Right renal cortex interstitium (tissue), 3 donors: ENCODE data around the gene SEC14L2. TPM values are rescaled to one million over a fixed set of nuclear protein-coding genes. Genes with fewer than 3 reads are reported as not detected.
"Not testable (repeated sequence)": the region's sequence is repeated elsewhere in the genome, so short reads cannot be mapped to it uniquely, and the experiment has no call there.

Experiments
- DNase-seq, 3 donors: peaks; one replicate each; pipeline ENCODE4 v3.0.0-alpha.2; 2013; ENCODE audit warnings: low read depth in 3 of 3, low spot score in 2 of 3
- polyA plus RNA-seq, 3 donors: library from polyadenylated mRNA; unstranded; fragments of 120-200 nt; gene quantifications; one replicate each; pipeline ENCODE4 v1.2.1, GENCODE V29; 2013; ENCODE audit not compliant: insufficient read length in 3 of 3

Gene SEC14L2
- polyA plus RNA-seq, 3 donors: 4.4 to 5.2 (median 5.0) TPM

DNA sequence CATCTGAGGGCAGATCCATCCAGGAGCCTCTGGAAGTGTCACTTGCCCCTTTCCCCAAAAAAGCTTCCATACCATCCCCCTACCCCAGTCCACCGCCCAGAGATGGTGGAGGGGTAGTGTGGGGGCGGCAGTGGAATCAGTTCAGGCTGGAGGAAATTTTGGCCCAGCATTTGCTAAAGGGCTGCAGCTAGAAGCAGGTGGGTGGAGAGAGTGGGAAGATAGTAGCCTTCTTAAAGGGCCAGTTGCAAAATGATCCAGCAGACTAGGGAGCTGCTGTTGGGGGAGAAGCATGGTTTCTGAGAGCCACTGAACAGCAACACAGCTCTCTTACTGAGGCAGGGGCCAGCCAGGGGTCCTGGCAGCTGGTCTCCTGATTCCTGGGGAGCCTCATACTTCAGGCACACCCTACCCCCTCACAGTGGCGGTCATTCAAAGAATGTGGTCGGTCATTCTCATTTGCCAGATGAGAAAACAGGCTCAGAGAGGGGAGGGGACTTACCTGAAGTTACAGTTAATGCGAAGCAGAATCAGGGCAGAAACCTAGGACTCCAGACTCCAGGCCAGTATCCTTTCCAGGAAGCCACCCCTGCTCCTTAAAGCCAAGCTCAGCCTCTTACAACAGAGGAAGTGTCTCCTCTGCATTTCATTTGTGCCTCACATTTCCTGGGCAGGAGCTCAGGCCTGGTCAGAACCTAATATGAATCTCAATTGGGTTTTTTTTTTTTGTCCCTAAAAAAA, 5.4 kb downstream of the SEC14L2 start:
- no peak for DNase-seq

DNA sequence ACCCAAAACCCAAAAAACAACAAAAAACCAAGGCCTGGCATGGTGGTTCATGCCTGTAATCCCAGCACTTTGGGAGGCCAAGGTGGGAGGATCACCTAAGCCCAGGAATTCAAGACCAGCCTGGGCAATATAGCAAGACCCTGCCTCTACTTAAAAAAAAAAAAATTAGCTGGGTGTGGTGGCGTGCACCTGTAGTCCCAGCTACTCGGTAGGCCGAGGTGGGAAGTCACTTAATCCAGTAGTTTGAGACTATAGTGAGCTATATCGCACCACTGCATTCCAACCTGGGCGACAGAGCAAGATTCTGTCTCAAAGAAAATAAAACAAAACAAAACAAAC, 5.9 kb downstream of the SEC14L2 start:
- not testable (repeated sequence) for DNase-seq

DNA sequence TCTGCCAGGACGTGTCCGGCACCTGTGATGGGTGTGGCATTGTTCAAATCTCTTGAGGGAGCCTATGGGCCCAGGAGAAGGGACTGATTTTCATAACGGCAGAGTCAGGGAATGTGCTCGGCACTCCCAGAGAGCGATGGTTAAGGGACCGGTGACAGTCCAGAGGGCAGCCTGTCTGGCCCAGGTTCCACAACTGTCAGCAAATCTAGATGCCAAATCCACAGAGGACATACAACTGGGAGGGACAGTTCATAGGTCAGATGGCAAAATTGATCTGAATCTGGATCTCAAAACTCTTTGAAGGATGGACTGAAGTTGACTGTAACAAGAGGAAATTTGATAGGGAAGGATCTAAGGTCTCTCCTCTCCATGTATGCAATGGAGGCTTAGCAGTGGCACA, 7.5 kb downstream of the SEC14L2 start:
- no peak for DNase-seq

DNA sequence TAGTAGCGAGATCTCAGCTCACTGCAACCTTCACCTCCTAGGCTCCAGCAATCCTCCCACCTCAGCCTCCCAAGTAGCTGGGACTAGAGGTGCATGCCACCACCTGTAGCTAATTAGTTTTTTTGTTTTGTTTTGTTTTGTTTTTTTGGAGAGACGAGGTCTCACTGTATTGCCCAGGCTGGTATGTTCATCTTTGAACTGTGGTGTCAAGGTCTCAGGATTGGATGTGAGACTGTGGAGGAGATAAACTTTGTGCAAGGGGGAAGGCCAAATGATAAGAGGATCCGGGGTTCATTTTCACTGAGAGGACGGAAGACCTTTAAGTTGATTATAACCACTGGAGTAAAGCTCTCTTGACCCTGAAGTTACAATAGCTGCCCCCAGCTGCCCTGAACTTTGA, 8.9 kb downstream of the SEC14L2 start:
- no peak for DNase-seq

DNA sequence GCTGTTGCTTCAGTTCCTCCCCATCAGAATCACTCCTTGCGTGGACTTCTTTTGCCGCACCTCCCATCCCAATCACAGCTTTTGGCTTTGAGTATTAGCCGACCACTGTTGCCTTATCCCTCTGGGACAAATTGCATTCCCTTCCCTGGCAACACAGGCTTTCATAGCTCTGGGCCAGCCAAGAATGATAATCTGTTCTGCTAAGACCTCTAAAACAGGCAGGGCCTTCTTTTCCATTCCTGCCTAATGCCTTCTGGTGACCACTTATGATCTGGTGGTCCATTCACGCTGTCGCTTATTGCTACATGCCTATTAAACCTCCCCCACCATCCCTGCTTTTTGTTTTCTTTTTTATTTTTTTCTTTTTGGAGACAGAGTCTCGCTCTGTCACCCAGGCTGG, 9.6 kb downstream of the SEC14L2 start:
- DNase-seq: no peak

DNA sequence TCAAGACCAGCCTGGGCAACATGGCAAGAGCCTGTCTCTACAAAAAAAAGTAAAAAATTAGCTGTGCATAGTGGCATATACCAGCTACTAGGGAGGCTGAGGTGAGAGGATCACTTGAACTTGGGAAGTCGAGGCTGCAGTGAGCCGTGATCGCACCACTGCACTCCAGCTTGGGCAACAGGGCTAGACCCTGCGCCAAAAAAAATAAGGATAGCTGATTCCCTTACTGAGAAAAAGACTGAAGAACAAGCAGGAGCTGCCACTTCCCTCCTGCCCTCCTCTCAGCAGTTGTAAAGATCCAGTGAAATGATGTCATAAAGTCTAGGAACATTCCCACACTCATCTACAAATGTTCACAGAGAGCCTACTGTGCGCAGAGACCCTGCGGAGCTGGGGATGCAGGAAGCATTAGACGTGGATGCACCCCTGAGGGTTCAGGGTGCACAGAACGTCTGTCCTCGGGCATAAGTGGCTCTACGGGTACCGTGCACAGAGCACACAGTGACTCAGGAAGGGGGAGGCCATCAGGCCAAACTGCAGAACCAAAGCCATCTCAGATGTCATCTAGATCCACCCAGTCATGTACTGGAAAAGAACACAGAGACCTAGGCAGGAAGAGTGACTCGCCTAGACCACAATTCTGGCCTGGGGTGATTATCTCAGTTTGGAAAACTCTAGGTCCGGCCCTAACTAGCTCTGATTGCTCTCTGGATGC, 11.7 kb downstream of the SEC14L2 start:
- DNase-seq: no peak

DNA sequence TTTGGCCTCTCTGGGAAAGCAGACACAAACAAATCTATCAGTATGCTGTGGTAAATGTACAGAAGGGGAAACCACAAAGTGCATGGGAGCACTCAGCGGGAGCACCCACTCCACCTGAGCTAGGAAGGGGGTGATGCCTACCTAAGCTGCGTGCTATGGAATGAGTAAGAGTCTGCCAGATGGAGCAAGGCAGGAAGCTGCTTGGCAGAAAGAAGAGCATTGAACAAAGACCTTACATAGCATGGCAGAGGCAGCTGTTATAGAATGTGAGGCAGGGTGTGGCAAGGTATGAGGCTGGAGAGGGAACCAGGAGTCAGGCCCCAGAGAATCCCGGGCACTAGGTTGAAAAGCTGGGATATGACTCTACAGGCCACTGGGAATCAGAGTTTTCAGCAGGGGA, 15.0 kb downstream of the SEC14L2 start:
- no peak for DNase-seq

DNA sequence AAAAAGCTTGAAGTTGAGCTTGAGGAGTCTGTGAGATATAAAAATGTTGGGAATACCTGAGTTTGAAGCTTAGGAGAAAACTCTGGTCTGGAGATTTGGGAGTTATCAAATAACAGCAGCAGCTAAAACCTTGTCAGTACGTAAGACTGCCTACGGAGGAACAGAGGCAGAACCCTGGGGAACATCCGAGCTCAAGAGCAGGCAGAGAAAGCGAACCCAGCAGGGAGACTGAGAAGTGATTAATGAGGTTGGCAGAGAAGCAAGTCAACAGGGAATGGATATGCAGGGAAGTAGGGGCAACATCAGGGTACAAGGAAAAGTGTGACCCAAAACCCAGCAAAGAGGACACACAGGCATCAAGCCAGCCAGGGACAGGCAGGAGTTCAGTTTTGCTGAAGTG, 16.2 kb downstream of the SEC14L2 start:
- no peak for DNase-seq

DNA sequence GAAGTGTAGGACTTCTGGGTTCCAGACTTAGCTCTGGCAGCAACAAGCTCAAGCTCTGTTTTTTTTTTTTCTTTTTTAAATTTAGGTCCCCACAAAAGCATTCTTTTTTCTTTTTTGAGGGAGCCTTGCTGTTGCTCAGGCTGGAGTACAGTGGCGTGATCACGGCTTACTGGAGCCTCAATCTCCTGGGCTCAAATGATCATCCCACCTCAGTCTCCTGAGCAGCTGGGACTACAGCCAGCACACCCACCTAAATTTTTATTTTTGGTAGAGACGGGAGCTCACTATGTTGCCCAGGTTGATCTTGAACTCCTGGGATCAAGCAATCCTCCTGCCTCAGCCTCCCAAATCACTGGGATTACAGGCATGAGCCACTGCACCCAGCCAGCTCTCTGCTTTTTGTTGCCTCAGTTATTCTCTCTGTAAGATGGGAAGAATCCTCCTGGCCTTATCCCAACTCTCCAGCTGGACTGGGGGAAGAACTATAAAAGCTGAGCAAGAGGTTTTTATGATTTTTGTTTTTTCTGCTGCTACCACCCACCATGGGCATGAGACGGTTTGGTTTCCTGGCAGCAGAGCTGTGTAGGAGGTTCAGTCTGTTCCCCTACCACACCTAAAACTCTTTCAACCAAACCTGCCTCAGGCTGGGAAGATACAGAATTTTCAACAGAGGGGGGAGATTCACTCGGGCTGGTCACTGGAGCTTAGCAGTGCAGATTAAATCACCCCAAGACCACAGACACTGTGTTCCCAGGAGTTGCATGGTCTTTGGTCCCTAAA, 17.1 kb downstream of the SEC14L2 start:
- DNase-seq: no peak

DNA sequence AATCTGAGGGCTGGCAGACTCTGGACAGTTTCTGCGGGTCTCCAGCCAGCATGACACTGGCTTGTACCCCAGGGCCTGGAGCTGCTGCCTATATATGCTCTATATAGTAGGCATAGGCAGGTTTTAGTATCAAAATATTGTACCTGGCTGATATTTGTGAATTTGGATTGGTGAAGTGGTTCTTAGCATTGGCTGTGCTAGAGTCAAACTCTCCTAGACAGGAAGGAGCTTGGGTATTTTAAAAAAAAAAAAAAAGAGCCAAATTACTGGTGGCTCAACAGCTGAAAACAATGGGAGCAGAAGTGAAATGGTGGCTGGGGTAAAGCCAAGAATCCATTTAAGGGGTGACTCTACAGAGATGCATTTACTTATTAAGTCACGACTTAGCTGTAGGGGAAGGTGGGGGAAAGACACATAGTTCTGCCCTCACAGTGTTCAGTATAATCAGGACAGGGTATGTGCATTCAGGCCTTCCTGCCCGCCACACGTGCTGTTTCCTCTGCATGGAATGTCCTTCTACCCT, 17.8 kb downstream of the SEC14L2 start:
- no peak for DNase-seq

DNA sequence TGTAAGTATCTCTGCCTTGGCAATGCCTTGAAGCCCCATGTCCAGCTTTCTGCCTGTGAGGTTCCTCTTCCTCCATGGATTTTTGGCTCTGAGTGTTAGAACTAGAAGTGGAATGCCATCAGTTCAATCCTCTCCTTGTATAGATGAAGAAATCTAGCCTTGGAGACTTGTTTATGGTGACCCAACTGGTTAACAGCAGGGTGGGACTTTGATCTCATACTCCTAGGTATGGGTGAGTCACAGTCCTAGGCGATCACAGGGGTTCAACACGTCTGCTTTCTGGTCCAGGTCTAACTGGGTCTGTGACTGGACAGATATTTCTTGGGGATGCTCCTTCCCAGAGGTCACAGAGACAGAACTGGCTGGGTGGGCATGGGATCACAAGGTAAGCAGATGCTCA, 19.6 kb downstream of the SEC14L2 start:
- no peak for DNase-seq

DNA sequence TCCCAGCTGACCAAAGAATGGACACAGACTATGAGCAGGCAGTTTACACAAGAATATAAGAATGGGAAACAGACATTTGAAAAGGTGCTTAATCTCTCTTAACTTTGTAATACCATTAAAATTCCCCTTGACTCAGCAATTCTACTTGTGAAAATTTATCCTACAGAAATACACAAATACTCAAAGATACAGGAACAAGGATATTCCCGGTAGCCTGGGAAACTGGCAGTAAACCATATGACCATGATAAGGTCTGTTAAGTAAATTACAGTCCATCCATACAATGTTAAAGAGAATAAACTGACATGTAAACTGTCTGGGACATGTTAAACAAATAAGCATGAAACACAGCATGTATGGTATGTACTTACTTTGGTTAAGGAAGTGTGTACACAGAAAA, 20.0 kb downstream of the SEC14L2 start:
- DNase-seq: no peak

DNA sequence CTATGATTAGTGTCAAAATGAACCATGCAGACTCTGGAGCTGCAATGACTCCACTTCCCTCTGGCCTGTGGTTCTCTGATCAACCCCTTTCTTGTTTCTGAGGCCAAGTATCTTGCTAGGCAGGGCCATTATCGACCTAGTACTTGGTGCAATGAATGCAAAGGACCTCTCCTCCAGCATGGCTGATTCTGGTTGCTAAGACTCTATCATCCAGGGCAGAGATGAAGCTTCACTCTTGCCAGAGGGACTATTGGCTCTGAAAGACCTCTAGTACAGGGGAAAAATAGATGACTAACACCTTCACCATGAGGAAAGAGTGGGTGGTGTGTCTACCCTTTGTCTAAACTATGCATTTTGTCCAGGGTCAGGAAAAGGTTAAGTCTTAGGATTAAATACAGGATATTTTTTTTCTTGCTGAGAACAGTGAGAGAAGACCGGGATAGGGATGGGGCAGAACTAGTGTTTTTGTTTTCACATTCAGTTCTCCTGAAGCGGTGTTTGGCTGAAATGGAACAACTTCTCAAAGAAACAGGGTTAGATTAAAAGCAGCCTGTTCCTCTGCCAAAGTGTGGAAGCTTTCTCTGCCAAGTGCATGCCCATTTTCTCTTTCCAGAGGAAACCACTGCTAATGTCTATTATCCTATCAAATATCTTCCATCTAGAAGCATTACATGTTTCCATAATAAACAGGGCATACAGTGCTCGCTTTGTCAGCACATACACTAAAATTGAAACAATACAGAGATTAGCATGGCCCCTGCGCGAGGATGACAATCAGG, 23.7 kb downstream of the SEC14L2 start:
- no peak for DNase-seq

DNA sequence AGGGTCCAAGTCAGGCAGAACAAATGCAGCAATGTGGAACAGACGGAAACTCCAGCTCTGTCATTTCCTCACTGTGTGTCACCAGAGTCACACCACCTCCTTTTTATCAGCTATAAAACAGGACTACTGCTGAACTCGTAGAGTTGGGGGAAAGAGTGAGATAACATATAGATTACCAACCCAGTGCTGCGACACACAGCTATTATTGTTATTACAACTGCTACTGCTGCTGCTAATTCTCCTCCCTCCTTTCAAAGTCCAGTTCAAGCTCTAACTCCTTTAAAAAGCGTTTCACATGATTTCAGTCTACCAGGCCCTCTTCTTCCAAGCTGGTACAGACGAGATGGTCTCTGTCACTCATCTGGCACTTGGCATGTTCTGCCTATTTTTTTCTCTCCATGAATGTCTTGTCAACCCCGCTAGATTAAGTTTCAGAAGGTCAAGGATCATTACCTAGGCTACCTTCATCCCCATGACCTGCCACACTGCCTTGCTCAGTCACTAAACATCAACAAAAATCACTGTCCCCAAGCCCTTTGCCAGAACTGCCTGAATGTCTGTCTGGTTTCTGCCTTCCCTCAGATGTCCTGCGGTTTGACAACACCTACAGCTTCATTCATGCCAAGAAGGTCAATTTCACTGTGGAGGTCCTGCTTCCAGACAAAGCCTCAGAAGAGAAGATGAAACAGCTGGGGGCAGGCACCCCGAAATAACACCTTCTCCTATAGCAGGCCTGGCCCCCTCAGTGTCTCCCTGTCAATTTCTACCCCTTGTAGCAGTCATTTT, 25.1 kb downstream of the SEC14L2 start:
- no peak for DNase-seq

DNA sequence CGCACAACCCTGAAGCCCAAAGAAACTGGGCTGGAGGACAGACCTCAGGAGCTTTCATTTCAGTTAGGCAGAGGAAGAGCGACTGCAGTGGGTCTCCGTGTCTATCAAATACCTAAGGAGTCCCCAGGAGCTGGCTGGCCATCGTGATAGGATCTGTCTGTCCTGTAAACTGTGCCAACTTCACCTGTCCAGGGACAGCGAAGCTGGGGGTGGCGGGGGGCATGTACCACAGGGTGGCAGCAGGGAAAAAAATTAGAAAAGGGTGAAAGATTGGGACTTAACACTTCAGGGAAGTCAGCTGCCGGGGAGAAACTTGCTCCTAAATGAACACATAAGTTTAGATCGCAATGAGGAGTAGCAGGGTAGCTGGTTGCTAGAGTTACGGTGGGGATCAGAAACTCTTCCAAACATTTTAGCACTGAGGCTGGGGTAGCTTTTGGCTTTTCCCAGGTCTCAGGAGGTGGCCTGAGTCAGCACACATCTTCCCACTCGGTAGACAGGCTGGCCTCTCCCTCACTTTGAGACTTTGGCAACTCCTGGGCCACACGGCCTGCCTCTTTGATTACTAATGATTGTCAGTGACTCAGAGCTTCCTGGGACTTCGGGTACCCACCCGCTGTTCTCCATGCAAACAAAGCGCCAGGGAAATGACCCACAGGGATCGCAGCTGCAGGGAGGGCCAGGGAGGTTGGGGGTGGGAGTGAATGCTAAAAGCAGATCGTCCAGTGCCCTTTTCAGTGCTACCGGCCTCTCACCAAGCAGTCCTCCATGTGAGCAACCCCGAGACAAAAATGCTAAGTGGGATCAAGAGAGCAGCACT, 25.9 kb downstream of the SEC14L2 start:
- no peak for DNase-seq

DNA sequence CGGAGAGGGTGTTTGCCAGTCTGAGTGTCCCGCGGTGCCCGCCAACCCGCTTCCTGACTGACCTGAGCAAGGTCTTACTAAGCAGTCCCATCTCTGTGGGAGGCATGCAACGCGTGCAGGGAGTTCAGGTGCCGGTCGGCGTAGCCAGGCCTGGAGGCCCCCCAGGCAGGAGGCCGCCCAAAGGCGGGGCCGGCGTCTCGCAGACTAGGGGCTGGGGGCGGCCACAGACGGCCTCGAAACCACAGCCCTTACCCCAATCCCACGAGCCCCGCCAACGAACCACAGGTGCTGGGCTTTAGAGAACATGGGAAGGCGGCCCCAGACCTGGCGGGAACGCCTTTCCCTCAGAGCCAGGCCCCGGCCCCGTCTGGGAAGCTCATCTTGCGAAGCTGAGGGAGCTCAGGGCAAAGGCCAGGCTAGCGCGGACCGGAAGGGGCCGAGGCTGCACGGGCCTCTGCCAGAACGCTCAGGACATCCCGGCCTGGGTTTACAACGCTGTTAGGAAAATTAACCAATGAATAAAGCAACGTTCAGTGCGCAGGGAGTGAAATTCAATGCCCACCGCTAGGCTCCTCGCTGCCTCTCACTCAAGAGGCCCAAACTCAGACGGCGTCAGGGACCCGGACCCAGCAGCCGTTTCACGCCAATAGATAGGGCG, 26.6 kb downstream of the SEC14L2 start:
- DNase-seq: no peak

DNA sequence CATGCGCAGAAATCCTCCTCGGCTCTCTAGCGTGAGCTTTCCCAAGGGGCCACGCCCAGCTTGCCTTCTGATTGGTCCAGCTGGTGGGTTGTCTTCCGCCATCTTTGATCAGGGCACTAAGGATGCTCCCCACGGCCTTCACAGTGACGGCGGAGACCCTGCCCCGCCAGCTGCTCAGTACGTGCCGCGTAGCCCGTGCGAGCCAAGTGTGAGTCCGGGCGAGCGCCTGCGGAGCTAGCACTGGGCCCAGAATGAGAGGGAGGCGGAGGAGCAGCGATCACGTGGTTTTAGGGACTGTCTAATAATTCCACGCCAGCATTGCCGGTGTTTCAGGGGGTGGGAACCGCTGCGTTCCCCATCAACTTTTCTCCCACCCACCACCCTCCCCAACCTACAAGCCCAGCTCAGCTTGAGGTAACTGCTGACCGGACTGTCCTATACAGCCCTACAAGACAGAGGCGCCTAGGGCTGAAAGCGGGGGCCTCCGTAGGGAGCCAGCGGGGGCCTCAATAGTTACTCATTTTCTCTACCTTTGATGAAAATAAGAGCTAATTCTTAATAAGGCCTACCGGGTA, 27.2 kb downstream of the SEC14L2 start:
- DNase-seq: peak; percentile 99 to 100 (median 100)
